Measurements from ENCODE around the gene FRS3. TPM values are rescaled to one million over a fixed set of nuclear protein-coding genes. Genes with fewer than 3 reads are reported as not detected.

Gene FRS3
- total and polyA plus RNA-seq, 2 of the 13 experiments (the other 11 are each of a cell fraction or from before 2014, with no cell fraction given), result 3.0 to 7.4 TPM

- no peak for TF ChIP-seq ZBTB10 (CRISPR knock-in tag; IDR thresholded peaks at IDR 0.05; ENCODE audit: borderline replicate concordance)
- no peak for TF ChIP-seq LRRFIP1 (CRISPR knock-in tag; conservative IDR thresholded peaks at IDR 0.05)
- TF ChIP-seq ZNF451 (CRISPR knock-in tag; IDR thresholded peaks at IDR 0.05), result peak; percentile 28; the same call in 1 of the 2 replicates
- no peak for TF ChIP-seq ZNF766 (CRISPR knock-in tag; IDR thresholded peaks at IDR 0.05; ENCODE audit: borderline replicate concordance)
- TF ChIP-seq ZSCAN21 (CRISPR knock-in tag; IDR thresholded peaks at IDR 0.05; ENCODE audit: borderline replicate concordance), result no peak
- 0 out of 2 replicates have a peak, but pooled peaks have one; percentile 58 for TF ChIP-seq CCDC6 (CRISPR knock-in tag; IDR thresholded peaks at IDR 0.05)
- TF ChIP-seq HMG20A (CRISPR knock-in tag; IDR thresholded peaks at IDR 0.05; ENCODE audit: borderline replicate concordance), result peak; percentile 68
- no peak for TF ChIP-seq DNMT1 (CRISPR knock-in tag; IDR thresholded peaks at IDR 0.05)
- TF ChIP-seq TOPORS (CRISPR knock-in tag; IDR thresholded peaks at IDR 0.05), result no peak; the same call in 1 of the 2 replicates
- no peak for TF ChIP-seq BORCS8-MEF2B (CRISPR knock-in tag; IDR thresholded peaks at IDR 0.05)
- 0 out of 2 replicates have a peak, but pooled peaks have one; percentile 29 for TF ChIP-seq RFXANK (CRISPR knock-in tag; IDR thresholded peaks at IDR 0.05)
- TF ChIP-seq RARG (CRISPR knock-in tag; IDR thresholded peaks at IDR 0.05; ENCODE audit: low read depth), result no peak
- TF ChIP-seq ZFYVE20 (CRISPR knock-in tag; IDR thresholded peaks at IDR 0.05; ENCODE audit: borderline replicate concordance, low read depth), result no peak
- no peak for TF ChIP-seq PHF20 (CRISPR knock-in tag; IDR thresholded peaks at IDR 0.05)
- no peak for TF ChIP-seq ZNF558 (CRISPR knock-in tag; IDR thresholded peaks at IDR 0.05; ENCODE audit: borderline replicate concordance)
- no peak for TF ChIP-seq ZNF572 (CRISPR knock-in tag; IDR thresholded peaks at IDR 0.05)
- no peak for TF ChIP-seq NFE2 (CRISPR knock-in tag; IDR thresholded peaks at IDR 0.05)
- TF ChIP-seq ERF (CRISPR knock-in tag; IDR thresholded peaks at IDR 0.05), result no peak
- TF ChIP-seq TBX2 (CRISPR knock-in tag; IDR thresholded peaks at IDR 0.05; ENCODE audit: borderline replicate concordance), result no peak; the same call in 1 of the 2 replicates
- no peak for TF ChIP-seq JUNB (CRISPR knock-in tag; IDR thresholded peaks at IDR 0.05; ENCODE audit: borderline replicate concordance)
- peak; percentile 84; the same call in 1 of the 2 replicates for TF ChIP-seq FOXP4 (CRISPR knock-in tag; IDR thresholded peaks at IDR 0.05)
- no peak for TF ChIP-seq ZSCAN9 (CRISPR knock-in tag; IDR thresholded peaks at IDR 0.05; ENCODE audit: borderline replicate concordance)
Measured at GRCh38 chr6:41741625-41742490, 37.8 kb downstream of the FRS3 start (continued).
